HepG2 (cell line): Measurements from ENCODE around the gene AXIN1. TPM values are rescaled to one million over a fixed set of nuclear protein-coding genes. Genes with fewer than 3 reads are reported as not detected.

Source experiments
- NCOA1 ChIP-seq: sonication (generic); formaldehyde crosslinking; IDR thresholded peaks from 2 replicates; pipeline ENCODE4 v1.9.0; 2021; ENCODE audit warnings: missing genetic modification reagents
- TBX2 ChIP-seq: sonication (generic); formaldehyde crosslinking; IDR thresholded peaks from 2 replicates; pipeline ENCODE4 v1.5.0; 2020; ENCODE audit warnings: missing genetic modification reagents, mild to moderate bottlenecking, borderline replicate concordance
- polyA plus RNA-seq, 8 experiments: library from polyadenylated mRNA; depleted of rRNA in 3 of 8; stranded (reverse) in 7 of 8; unstranded in 1 of 8; fragments of >200 nt; fragmentation: Illumina TruSeq in 4 of 8; extraction: Trizol in 4 of 8; gene quantifications; 2 replicates each; pipeline versions ENCODE4 v1.2.1 to v1.2.3, GENCODE V29; 2011 to 2016; ENCODE audit warnings: low read depth in 4 of 8, missing spikeins in 1 of 8, mixed read lengths in 1 of 8; ENCODE audit not compliant: insufficient read depth in 1 of 8
- total RNA-seq, 5 experiments: library from RNA; depleted of rRNA; stranded (reverse); fragments of >200 nt; fragmentation: Illumina TruSeq; extraction: Trizol; gene quantifications; 2 replicates each; pipeline ENCODE4 v1.2.3, GENCODE V29; 2016; ENCODE audit warnings: low read depth in 1 of 5
- TF ChIP-seq, protein P1 (sequence below): sonication (generic); formaldehyde crosslinking; IDR thresholded peaks from 2 replicates; pipeline ENCODE4 v1.9.0; 2022; ENCODE audit warnings: low read depth, missing genetic modification reagents
- TF ChIP-seq, protein P2 (sequence below): sonication (generic); formaldehyde crosslinking; IDR thresholded peaks from 2 replicates; pipeline ENCODE4 v1.4.0; 2020; ENCODE audit warnings: missing genetic modification reagents, borderline replicate concordance
- TF ChIP-seq, protein P3 (sequence below): sonication (generic); formaldehyde crosslinking; IDR thresholded peaks from 2 replicates; pipeline ENCODE4 v1.5.0; 2020; ENCODE audit warnings: missing genetic modification reagents, mild to moderate bottlenecking, borderline replicate concordance
- TF ChIP-seq, protein P4 (sequence below): sonication (generic); formaldehyde crosslinking; IDR thresholded peaks from 2 replicates; pipeline ENCODE4 v1.4.0; 2020; ENCODE audit warnings: missing genetic modification reagents
- TF ChIP-seq, protein P5 (sequence below): sonication (generic); formaldehyde crosslinking; IDR thresholded peaks from 2 replicates; pipeline ENCODE4 v1.5.0; 2020; ENCODE audit warnings: missing genetic modification reagents, mild to moderate bottlenecking, borderline replicate concordance

The AXIN1 gene
- total and polyA plus RNA-seq, 2 of the 13 experiments (the other 11 are each of a cell fraction or from before 2014, with no cell fraction given): 24.0 to 26.0 TPM

DNA sequence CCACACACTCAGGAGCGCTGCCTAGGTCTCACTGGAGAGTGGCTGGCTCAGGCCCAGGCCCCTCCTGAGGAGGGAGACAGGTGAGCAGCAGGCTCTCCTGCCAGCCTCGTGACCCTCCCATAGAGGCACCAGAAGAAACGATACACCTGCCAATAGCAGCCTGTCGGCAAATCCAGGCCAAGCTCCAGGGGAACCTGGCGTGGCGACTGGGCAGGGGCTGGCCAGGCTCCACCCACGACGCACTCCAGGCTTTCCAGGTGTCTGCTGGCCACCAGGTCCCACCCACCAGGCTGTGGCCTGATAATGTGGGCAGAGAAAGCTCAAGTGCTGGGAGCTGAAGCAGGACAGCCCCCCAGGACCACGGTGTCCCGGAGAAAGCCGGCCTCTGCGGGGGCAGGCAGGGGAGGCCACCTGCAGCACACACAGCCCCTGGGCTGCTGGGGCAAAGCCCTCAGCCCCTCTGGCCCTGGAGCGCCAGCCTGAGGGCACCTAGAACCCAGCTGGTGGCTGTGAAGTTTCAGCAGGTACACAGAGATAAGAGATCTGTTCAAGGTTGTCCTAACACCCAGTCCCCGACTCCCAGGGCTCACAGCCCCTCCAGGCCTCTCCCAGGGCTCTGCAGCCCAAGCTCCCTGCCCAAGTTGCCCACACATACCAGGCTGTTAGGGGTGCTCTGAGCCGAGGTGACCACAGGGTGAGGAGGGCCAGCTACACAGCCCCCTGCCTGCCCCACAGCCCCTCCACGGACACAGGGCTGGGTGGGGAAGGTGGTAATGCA is 26.8 kb upstream of the AXIN1 start (continued):
- TF ChIP-seq, protein P1, sequence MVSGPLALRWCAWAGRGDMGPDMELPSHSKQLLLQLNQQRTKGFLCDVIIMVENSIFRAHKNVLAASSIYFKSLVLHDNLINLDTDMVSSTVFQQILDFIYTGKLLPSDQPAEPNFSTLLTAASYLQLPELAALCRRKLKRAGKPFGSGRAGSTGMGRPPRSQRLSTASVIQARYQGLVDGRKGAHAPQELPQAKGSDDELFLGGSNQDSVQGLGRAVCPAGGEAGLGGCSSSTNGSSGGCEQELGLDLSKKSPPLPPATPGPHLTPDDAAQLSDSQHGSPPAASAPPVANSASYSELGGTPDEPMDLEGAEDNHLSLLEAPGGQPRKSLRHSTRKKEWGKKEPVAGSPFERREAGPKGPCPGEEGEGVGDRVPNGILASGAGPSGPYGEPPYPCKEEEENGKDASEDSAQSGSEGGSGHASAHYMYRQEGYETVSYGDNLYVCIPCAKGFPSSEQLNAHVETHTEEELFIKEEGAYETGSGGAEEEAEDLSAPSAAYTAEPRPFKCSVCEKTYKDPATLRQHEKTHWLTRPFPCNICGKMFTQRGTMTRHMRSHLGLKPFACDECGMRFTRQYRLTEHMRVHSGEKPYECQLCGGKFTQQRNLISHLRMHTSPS (CRISPR knock-in tag): peak; percentile 85
- TF ChIP-seq, protein P2, sequence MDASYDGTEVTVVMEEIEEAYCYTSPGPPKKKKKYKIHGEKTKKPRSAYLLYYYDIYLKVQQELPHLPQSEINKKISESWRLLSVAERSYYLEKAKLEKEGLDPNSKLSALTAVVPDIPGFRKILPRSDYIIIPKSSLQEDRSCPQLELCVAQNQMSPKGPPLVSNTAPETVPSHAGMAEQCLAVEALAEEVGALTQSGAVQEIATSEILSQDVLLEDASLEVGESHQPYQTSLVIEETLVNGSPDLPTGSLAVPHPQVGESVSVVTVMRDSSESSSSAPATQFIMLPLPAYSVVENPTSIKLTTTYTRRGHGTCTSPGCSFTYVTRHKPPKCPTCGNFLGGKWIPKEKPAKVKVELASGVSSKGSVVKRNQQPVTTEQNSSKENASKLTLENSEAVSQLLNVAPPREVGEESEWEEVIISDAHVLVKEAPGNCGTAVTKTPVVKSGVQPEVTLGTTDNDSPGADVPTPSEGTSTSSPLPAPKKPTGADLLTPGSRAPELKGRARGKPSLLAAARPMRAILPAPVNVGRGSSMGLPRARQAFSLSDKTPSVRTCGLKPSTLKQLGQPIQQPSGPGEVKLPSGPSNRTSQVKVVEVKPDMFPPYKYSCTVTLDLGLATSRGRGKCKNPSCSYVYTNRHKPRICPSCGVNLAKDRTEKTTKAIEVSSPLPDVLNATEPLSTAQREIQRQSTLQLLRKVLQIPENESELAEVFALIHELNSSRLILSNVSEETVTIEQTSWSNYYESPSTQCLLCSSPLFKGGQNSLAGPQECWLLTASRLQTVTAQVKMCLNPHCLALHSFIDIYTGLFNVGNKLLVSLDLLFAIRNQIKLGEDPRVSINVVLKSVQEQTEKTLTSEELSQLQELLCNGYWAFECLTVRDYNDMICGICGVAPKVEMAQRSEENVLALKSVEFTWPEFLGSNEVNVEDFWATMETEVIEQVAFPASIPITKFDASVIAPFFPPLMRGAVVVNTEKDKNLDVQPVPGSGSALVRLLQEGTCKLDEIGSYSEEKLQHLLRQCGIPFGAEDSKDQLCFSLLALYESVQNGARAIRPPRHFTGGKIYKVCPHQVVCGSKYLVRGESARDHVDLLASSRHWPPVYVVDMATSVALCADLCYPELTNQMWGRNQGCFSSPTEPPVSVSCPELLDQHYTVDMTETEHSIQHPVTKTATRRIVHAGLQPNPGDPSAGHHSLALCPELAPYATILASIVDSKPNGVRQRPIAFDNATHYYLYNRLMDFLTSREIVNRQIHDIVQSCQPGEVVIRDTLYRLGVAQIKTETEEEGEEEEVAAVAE (CRISPR knock-in tag): no peak
- TF ChIP-seq TBX2 (CRISPR knock-in tag) (peak; percentile 71), NCOA1 (CRISPR knock-in tag) (no peak)
- TF ChIP-seq, protein P3, sequence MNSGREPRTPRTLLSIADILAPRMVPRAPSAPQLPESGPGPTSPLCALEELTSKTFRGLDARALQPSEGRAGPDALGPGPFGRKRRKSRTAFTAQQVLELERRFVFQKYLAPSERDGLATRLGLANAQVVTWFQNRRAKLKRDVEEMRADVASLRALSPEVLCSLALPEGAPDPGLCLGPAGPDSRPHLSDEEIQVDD (CRISPR knock-in tag): 0 out of 2 replicates have a peak, but pooled peaks have one; percentile 26
- TF ChIP-seq, protein P4, sequence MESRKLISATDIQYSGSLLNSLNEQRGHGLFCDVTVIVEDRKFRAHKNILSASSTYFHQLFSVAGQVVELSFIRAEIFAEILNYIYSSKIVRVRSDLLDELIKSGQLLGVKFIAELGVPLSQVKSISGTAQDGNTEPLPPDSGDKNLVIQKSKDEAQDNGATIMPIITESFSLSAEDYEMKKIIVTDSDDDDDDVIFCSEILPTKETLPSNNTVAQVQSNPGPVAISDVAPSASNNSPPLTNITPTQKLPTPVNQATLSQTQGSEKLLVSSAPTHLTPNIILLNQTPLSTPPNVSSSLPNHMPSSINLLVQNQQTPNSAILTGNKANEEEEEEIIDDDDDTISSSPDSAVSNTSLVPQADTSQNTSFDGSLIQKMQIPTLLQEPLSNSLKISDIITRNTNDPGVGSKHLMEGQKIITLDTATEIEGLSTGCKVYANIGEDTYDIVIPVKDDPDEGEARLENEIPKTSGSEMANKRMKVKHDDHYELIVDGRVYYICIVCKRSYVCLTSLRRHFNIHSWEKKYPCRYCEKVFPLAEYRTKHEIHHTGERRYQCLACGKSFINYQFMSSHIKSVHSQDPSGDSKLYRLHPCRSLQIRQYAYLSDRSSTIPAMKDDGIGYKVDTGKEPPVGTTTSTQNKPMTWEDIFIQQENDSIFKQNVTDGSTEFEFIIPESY: peak; percentile 89
- TF ChIP-seq, protein P5, sequence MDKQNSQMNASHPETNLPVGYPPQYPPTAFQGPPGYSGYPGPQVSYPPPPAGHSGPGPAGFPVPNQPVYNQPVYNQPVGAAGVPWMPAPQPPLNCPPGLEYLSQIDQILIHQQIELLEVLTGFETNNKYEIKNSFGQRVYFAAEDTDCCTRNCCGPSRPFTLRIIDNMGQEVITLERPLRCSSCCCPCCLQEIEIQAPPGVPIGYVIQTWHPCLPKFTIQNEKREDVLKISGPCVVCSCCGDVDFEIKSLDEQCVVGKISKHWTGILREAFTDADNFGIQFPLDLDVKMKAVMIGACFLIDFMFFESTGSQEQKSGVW (CRISPR knock-in tag): no peak
